PFSK-1 (cell line): ENCODE measurements around the gene PLIN4.

Source experiments
- FOXP2 ChIP-seq: optimal IDR thresholded peaks from 2 replicates; pipeline ENCODE3; 2011; ENCODE audit warnings: borderline replicate concordance, control low read depth, inconsistent platforms; ENCODE audit not compliant: insufficient read depth; ENCODE audit errors: extremely low read length, extremely low read depth
- POLR2AphosphoS5 ChIP-seq: IDR thresholded peaks from 2 replicates; pipeline ENCODE4 v1.6.1; 2012; ENCODE audit warnings: low read depth, mild to moderate bottlenecking, control low read depth, low read length, moderate library complexity
- SIN3A ChIP-seq: IDR thresholded peaks from 2 replicates; pipeline ENCODE4 v1.6.1; 2012; ENCODE audit warnings: mild to moderate bottlenecking, low read length, moderate library complexity, borderline replicate concordance; ENCODE audit not compliant: insufficient read depth
- TAF1 ChIP-seq: IDR thresholded peaks from 2 replicates; pipeline ENCODE4 v1.6.1; 2012; ENCODE audit warnings: low read length, control low read depth, borderline replicate concordance; ENCODE audit not compliant: insufficient read depth
- TF ChIP-seq, protein P1 (sequence below), 2 experiments: IDR thresholded peaks; 2 replicates each; pipeline versions ENCODE4 v1.6.1 to v1.8.0; 2011 to 2012; ENCODE audit warnings: low read depth in 2 of 2, low read length in 2 of 2, control low read depth in 1 of 2, inconsistent platforms in 1 of 2, mild to moderate bottlenecking in 1 of 2, moderate library complexity in 1 of 2; ENCODE audit not compliant: insufficient read depth in 1 of 2

PLIN4 gene

GRCh38 chr19:4452230-4452990 lies 65.9 kb downstream of the PLIN4 start:
- no peak for TF ChIP-seq TAF1
- TF ChIP-seq, protein P1, sequence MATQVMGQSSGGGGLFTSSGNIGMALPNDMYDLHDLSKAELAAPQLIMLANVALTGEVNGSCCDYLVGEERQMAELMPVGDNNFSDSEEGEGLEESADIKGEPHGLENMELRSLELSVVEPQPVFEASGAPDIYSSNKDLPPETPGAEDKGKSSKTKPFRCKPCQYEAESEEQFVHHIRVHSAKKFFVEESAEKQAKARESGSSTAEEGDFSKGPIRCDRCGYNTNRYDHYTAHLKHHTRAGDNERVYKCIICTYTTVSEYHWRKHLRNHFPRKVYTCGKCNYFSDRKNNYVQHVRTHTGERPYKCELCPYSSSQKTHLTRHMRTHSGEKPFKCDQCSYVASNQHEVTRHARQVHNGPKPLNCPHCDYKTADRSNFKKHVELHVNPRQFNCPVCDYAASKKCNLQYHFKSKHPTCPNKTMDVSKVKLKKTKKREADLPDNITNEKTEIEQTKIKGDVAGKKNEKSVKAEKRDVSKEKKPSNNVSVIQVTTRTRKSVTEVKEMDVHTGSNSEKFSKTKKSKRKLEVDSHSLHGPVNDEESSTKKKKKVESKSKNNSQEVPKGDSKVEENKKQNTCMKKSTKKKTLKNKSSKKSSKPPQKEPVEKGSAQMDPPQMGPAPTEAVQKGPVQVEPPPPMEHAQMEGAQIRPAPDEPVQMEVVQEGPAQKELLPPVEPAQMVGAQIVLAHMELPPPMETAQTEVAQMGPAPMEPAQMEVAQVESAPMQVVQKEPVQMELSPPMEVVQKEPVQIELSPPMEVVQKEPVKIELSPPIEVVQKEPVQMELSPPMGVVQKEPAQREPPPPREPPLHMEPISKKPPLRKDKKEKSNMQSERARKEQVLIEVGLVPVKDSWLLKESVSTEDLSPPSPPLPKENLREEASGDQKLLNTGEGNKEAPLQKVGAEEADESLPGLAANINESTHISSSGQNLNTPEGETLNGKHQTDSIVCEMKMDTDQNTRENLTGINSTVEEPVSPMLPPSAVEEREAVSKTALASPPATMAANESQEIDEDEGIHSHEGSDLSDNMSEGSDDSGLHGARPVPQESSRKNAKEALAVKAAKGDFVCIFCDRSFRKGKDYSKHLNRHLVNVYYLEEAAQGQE (IDR thresholded peaks at IDR 0.05; ENCODE audit: insufficient read depth in 1 of 2, low read depth in 2 of 2, low read length in 2 of 2): no peak
- no peak for TF ChIP-seq FOXP2
- TF ChIP-seq POLR2AphosphoS5: no peak
- no peak for TF ChIP-seq SIN3A
